Activated CD8-positive, alpha-beta memory T cell treated with anti-CD3 and anti-CD28 coated beads, Interleukin-2, amount 10 ng/mL, durations not matched to agents 7 days and 5 days (primary cell): Measurements from ENCODE around the gene FAM171A1. TPM values are rescaled to one million over a fixed set of nuclear protein-coding genes. Genes with fewer than 3 reads are reported as not detected.
"Not testable (repeated sequence)": the region's sequence is repeated elsewhere in the genome, so short reads cannot be mapped to it uniquely, and the experiment has no call there.

Source experiments
- ATAC-seq: fragments of 150-1000 bp; cut with Tn5 transposase; one replicate; pipeline ENCODE4 v1.10.0; 2021; ENCODE audit warnings: moderate library complexity
- CTCF ChIA-PET: fragments of 350-600 bp; sonication (Branson Sonifier 250); formaldehyde crosslinking; loops from one replicate; lab custom pipeline; 2021; ENCODE audit warnings: antibody characterized with exemption; lab: Charles Lee
- DNase-seq: peaks from one replicate; pipeline ENCODE4 v3.0.0-alpha.2; 2020
- H3K27ac Mint-ChIP-seq: one replicate; pipeline ENCODE4 v1.8.0; 2021; ENCODE audit warnings: mild to moderate bottlenecking, mixed read lengths
- H3K27me3 Mint-ChIP-seq: one replicate; pipeline ENCODE4 v1.8.0; 2021; ENCODE audit warnings: mixed read lengths
- H3K36me3 Mint-ChIP-seq: one replicate; pipeline ENCODE4 v1.8.0; 2021; ENCODE audit warnings: mild to moderate bottlenecking, mixed read lengths
- H3K4me1 Mint-ChIP-seq: one replicate; pipeline ENCODE4 v1.8.0; 2021; ENCODE audit warnings: mixed read lengths
- H3K4me3 Mint-ChIP-seq: one replicate; pipeline ENCODE4 v1.8.0; 2021; ENCODE audit warnings: mild to moderate bottlenecking, moderate library complexity, mixed read lengths
- H3K9me3 Mint-ChIP-seq: one replicate; pipeline ENCODE4 v1.8.0; 2022; ENCODE audit warnings: low read depth, mixed read lengths
- total RNA-seq, 2 experiments: library from RNA; stranded (reverse); gene quantifications; one replicate each; pipeline ENCODE4 v1.2.3, GENCODE V29; 2021

The FAM171A1 gene
- total RNA-seq, 2 experiments from 2014 or later, result 0.68 to 2.9 TPM

DNA sequence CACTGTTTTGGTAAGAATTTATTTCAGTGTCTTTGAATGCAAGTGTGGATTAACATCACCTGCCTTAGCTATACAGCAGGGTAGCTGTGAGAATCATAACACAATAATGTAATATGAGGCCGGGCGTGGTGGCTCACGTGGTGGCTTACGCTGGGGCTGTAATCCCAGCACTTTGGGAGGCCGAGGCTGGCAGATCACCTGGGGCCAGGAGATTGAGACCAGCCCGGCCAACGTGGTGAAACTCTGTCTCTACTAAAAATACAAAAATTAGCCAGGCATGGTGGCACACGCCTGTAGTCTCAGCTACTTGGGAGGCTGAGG is 168.8 kb downstream of the FAM171A1 start:
- Mint-ChIP-seq H3K27ac (peak overlapping the region; percentile 62), H3K4me1 (peaks cover 33% of the 10 kb centered on the region)
- not testable (repeated sequence) for H3K9me3 Mint-ChIP-seq, DNase-seq, H3K4me3 Mint-ChIP-seq, H3K36me3 Mint-ChIP-seq, H3K27me3 Mint-ChIP-seq, ATAC-seq
- CTCF ChIA-PET, result interaction anchor here (0.6 to 1.1 kb wide), 2 partner anchors 22 to 876 kb away, joined by 3 to 6 read pairs; no protein-coding TSS in a partner anchor

DNA sequence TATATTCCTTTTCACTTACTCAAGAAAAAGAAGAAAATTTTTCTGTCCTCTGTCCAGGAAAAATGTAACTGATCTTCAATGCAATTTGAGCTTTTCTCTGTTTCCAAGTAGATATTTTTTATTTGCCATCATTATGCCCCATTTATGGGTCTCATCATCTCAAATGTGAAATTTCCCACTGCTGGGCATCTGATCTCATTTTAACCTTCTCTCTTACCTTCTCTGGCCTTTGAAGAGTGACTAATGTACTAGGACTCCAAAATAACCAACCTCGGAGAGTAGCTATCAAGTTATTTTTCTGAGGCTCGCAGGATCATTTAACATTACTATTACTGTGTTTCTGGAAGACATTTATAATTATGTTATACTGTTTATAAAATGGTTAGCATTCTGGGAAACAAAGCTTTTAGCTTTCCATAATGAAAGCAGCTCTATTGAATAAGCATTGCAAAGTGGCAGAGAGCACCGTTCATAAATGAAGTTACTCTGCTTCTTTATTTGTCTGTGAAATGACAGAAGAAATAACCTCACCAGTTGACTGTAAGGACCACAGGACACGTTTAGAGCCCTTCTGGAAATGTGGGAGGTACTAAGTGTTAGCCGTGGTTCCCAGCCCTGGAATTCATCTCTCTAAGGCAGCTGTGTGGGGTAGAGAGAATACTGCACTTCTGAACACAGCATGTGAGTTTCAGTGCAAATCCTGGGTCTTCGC is 169.3 kb downstream of the FAM171A1 start:
- Mint-ChIP-seq H3K36me3 (no peaks in the 10 kb centered on the region), H3K4me1 (peaks cover 38% of the 10 kb centered on the region), H3K27ac (no peak overlapping the region), H3K4me3 (no peak overlapping the region), H3K9me3 (no peaks in the 10 kb centered on the region), H3K27me3 (no peaks in the 10 kb centered on the region)
- DNase-seq, result no peak
- CTCF ChIA-PET, result interaction anchor here (0.6 to 1.1 kb wide), 2 partner anchors 22 to 875 kb away, joined by 3 to 6 read pairs; no protein-coding TSS in a partner anchor
- no peak for ATAC-seq

DNA sequence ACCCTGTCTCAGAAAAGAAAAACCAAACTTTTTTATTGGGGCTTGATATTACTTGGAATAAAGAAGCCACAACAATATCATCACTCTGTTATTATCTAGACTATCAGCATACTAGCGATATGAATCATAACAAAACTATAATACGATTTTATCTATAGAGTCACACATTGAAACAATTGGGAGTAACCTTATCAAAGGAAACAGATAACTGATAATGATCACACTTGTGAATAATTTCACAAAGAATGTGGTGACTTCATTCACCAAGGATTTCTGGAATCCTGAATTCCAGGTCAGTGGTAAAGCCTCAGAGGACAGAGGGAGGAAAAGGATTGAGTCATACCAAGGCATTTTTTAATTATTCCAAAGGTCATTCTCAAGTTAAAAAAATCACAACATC is 170.5 kb downstream of the FAM171A1 start:
- CTCF ChIA-PET, result no interaction called here
- peaks cover 42% of the 10 kb centered on the region for H3K4me1 Mint-ChIP-seq
- H3K27me3 Mint-ChIP-seq, result no peaks in the 10 kb centered on the region
- H3K36me3 Mint-ChIP-seq, result no peaks in the 10 kb centered on the region
- no peaks in the 10 kb centered on the region for H3K9me3 Mint-ChIP-seq
- DNase-seq (no peak), ATAC-seq (no peak)
- H3K4me3 Mint-ChIP-seq, result no peak overlapping the region
- H3K27ac Mint-ChIP-seq, result no peak overlapping the region

DNA sequence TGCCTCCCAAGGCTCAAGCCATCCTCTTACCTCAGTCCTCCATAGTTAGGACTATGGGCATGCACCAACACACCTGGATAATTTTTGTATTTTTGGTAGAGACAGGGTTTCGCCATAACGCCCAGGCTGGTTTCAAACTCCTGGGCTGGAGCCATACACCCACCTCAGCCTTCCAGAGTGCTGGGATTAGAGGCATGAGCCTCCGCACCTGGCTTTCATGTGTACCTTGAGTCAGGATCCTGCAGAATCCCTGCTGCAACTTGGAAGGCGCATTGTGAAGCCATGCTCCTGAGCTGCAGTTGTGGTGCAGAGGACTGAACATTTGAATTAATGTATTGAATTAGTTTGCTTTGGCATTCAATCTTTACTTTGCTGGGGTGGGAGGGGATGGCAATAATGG is 173.2 kb downstream of the FAM171A1 start:
- CTCF ChIA-PET, result interaction anchor here (0.8 to 1.9 kb wide), 4 partner anchors 8 to 29 kb away, joined by 3 to 9 read pairs (median 4); partner anchors contain the start of gene NMT2
- H3K4me1 Mint-ChIP-seq, result peaks cover 42% of the 10 kb centered on the region
- DNase-seq (no peak), ATAC-seq (no peak)
- H3K27me3 Mint-ChIP-seq, result no peaks in the 10 kb centered on the region
- H3K27ac Mint-ChIP-seq, result no peak overlapping the region
- H3K9me3 Mint-ChIP-seq, result peaks cover 2% of the 10 kb centered on the region
- H3K4me3 Mint-ChIP-seq, result no peak overlapping the region
- no peaks in the 10 kb centered on the region for H3K36me3 Mint-ChIP-seq

DNA sequence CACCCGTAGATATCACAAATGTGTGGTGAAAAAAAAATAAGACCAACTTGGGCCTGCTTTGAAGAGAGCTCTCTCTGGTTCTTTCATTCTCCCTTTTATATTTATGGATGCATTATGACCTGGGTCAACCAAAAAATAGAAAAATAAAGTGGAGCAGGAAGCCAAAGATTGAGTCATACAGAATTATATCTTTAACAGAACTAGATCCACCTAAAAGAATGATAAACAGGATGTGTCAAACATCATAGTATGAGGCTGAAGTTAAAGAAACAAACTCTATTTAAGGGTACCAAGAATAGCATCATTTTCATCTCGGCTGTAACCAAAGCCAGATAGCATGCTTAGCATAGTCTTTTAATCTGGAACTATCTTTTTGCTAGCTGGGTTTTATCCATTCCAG is 173.8 kb downstream of the FAM171A1 start:
- H3K9me3 Mint-ChIP-seq, result peaks cover 2% of the 10 kb centered on the region
- H3K36me3 Mint-ChIP-seq, result no peaks in the 10 kb centered on the region
- H3K4me3 Mint-ChIP-seq, result no peak overlapping the region
- CTCF ChIA-PET, result interaction anchor here (0.6 to 1.9 kb wide), 6 partner anchors 9 to 377 kb away, joined by 3 to 9 read pairs (median 4); partner anchors contain the start of gene NMT2
- H3K27me3 Mint-ChIP-seq, result no peaks in the 10 kb centered on the region
- DNase-seq (no peak), ATAC-seq (peak; percentile 57)
- peaks cover 39% of the 10 kb centered on the region for H3K4me1 Mint-ChIP-seq
- H3K27ac Mint-ChIP-seq, result peak overlapping the region; percentile 78

DNA sequence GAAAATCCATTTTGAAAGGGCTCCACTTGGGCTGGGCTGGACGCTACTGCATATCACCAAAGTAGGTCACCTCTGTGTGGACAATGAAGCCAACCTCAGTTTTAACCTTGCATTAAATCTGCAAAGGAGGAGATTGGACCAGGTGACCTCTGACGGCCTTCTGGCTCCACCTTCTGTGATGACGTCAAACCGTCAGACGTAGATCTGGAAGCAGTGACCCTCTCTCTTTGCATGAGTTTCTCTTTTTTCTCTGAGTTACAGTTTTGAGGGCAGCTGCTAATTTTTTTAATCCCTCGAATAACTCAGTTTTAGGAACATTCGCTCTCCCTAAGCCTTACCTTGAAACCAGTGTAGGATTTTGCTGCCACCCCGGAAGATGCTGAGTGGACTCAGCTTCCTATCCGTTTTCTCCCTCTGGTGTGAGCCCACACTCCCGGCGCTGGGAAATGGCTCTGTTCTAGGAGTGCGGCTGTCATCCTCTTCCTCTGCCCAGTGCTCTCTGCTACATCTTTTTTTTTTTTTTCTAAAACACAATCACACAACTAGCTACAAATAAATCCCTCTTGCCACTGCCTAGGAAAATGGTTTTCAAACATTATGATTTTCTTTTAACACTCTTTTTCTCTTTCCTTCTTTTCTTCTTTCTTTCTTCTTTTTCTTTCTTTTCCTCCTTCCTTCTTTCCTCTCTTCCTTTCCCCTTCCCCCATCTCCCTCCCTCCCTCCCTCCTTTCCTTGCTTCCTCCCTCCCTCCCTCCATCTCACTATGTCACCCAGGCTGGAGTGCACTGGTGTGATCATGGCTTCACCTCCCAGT is 174.9 kb downstream of the FAM171A1 start:
- peaks cover 35% of the 10 kb centered on the region for H3K4me1 Mint-ChIP-seq
- DNase-seq (no peak), ATAC-seq (no peak)
- no peaks in the 10 kb centered on the region for H3K36me3 Mint-ChIP-seq
- peak overlapping the region; percentile 61 for H3K27ac Mint-ChIP-seq
- H3K4me3 Mint-ChIP-seq, result peak overlapping the region; percentile 28
- no peaks in the 10 kb centered on the region for H3K27me3 Mint-ChIP-seq
- CTCF ChIA-PET, result interaction anchor here (0.9 to 1.9 kb wide), 2 partner anchors 13 to 27 kb away, joined by 3 to 9 read pairs; partner anchors contain the start of gene NMT2
- H3K9me3 Mint-ChIP-seq, result peaks cover 2% of the 10 kb centered on the region

DNA sequence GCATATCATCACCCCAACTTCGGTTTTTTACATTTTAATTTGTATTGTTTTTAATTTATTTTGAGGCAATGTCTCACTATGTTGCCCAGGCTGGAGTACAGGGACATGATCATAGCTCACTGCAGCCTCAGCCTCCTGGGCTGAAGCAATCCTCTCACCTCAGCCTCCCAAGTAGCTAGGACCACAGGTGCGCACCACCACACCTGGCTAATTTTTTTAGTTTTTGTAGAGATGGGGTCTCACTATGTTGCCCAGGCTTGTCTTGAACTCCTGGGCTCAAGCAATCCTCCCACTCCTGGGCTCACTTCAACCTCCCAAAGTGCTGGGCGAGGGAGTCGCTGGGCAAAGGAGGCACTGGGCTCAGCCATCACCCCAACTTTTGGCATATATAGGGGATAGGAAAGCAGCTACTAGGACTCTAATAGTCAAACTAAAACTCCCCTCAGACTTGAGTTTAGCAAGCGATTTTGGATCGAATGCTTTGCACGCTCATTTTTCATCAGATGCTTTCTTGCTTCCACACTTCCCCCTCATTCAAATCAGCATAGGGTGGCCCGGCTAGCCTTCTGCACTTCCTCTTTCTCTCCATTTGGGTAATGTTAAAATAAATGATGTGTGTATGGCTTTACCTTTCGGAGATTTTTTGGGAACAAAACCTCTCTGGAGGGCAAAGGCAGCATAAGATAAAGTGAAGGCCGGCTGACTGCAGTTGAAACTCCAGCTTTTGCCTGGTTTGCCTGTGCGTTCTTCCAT is 181.8 kb downstream of the FAM171A1 start:
- Mint-ChIP-seq H3K9me3 (peaks cover 2% of the 10 kb centered on the region), H3K27ac (no peak overlapping the region)

DNA sequence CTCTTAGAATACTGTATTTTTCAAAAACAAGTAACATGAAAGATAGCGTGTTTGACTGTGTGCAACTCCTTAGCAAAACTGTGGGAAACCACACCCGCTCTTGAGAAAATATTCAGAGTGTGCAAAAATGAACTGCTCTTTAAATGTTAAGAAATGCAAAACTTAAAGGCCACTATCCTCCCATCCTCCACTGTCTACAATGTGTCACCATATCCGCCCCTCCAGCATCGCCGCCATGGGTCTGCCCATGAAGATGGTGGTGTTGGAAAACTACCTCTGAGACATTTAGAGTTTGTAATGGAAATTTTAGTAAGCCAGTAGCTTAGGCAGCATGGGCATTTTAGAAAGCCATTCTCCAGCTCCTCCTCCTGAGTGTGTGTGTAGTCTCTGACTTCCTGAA is 182.5 kb downstream of the FAM171A1 start:
- ATAC-seq, result peak; percentile 30
- no peak overlapping the region for H3K27ac Mint-ChIP-seq
- H3K9me3 Mint-ChIP-seq, result peaks cover 2% of the 10 kb centered on the region
- H3K27me3 Mint-ChIP-seq, result no peaks in the 10 kb centered on the region
- H3K36me3 Mint-ChIP-seq, result no peaks in the 10 kb centered on the region
- CTCF ChIA-PET, result no interaction called here
- no peak overlapping the region for H3K4me3 Mint-ChIP-seq
- H3K4me1 Mint-ChIP-seq, result peaks cover 18% of the 10 kb centered on the region
- no peak for DNase-seq

More for the DNA sequence above, 181.8 kb downstream of the FAM171A1 start:
- Mint-ChIP-seq H3K27me3 (no peaks in the 10 kb centered on the region), H3K4me3 (no peak overlapping the region), H3K36me3 (no peaks in the 10 kb centered on the region), H3K4me1 (peaks cover 18% of the 10 kb centered on the region)
- CTCF ChIA-PET, result interaction anchor here (0.9 to 1.1 kb wide), 2 partner anchors 8 to 11 kb away, joined by 3 to 4 read pairs; no protein-coding TSS in a partner anchor
- DNase-seq, result no peak
- no peak for ATAC-seq

DNA sequence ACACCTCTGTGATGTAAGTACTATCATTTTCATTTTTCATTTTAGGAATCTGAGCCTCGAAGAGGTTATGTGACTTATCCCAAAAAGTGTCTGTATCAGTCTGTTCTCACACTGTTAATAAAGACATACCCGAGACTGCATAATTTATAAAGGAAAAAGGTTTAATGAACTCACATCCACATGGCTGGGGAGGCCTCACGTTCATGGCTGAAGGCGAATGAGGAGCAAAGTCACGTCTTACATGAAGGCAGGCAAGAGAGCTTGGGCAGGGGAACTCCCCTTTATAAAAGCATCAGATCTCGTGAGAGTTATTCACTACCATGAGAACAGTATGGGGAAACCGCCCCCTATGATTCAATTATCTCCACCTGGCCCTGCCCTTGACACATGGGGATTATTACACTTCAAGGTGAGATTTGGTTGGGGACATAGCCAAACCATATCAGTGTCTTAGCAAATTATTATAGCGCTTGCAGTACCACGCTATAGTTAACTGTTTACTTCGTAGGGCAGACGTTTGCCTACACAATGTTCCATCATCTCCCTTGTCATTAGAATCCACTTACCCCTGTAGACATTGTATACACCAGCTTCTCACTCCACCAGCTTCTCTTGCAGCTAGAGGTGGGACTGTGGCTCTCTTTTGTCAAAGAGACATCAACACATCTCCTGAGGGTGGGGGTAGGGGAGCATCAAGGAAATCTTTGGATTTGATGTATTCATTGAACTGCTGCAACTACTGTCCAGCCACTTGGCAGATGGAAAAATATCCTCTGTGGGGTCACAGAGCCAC is 187.2 kb downstream of the FAM171A1 start:
- CTCF ChIA-PET, result no interaction called here
- Mint-ChIP-seq H3K4me3 (no peak overlapping the region), H3K36me3 (no peaks in the 10 kb centered on the region), H3K27me3 (no peaks in the 10 kb centered on the region), H3K4me1 (peaks cover 17% of the 10 kb centered on the region), H3K27ac (no peak overlapping the region), H3K9me3 (no peaks in the 10 kb centered on the region)
- DNase-seq (no peak), ATAC-seq (no peak)

DNA sequence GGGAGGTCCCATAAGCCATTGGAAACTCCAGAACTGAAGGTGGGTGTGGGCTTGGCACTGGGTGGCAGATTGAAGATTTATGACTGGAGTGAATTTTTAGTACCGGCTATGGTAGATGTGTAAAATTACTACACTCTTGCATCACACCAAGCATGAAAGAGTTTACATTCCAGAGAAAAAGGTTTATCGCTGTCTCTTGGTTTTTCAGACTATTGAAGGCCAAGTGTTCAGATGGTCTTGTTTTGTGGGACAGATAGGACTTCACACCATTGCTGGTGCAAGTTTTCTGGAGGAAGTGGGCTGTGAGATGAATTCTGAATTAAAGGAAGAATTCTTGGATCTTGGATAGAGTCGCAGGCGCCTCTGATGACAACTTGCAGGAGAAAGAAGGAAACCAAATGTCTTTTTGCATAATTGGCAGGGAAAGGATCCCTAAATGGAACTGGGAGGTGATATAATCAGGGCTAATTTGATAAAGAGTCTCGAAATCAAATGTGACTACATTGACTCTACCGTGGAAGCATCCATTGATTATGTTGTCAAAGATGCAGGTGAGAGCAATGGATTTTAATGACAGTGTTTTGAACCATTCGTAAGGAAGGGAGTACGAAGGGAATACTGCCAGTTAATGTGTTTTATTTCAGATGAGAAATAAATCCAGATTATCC is 188.4 kb downstream of the FAM171A1 start:
- DNase-seq (no peak), ATAC-seq (no peak)
- Mint-ChIP-seq H3K27ac (no peak overlapping the region), H3K36me3 (no peaks in the 10 kb centered on the region), H3K4me3 (no peak overlapping the region), H3K27me3 (no peaks in the 10 kb centered on the region), H3K4me1 (peaks cover 12% of the 10 kb centered on the region), H3K9me3 (no peaks in the 10 kb centered on the region)
- CTCF ChIA-PET, result interaction anchor here (1.1 kb wide), 1 partner anchor 14 kb away, joined by 3 read pairs; the partner anchor contains the start of gene NMT2

DNA sequence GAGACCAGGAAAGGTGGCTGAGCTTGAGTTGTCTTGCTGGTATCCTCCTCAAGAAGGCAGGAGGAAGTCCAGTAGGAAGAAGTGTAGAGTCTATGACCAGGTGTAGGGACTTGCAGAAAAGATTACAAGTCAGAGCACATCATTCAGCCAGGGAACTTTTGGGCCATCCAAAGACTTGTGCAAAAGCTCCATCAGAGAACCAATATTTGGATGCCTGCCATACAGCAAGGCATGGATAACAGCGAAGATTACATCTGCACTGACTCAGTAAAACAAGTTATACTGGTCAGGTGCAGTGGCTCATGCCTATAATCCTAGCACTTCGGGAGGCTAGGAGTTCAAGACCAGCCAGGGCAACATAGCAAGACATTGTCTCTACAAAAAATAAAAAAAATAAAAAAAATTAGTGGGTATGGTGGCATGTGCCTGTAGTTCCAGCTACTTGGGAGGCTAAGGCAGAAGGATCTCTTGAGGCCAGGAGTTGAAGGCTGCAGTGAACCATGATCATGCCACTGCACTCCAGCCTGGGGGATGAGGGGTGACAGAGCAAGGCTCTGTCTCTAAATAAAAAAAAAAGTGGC is 189.4 kb downstream of the FAM171A1 start:
- H3K4me3 Mint-ChIP-seq, result no peak overlapping the region
- peaks cover 12% of the 10 kb centered on the region for H3K4me1 Mint-ChIP-seq
- no peak for DNase-seq
- CTCF ChIA-PET, result interaction anchor here (1.1 to 3.2 kb wide), 4 partner anchors 8 to 13 kb away, joined by 3 to 8 read pairs (median 4); partner anchors contain the start of gene NMT2
- no peaks in the 10 kb centered on the region for H3K27me3 Mint-ChIP-seq
- ATAC-seq, result no peak
- no peaks in the 10 kb centered on the region for H3K9me3 Mint-ChIP-seq
- H3K27ac Mint-ChIP-seq, result no peak overlapping the region
- H3K36me3 Mint-ChIP-seq, result no peaks in the 10 kb centered on the region
